HG03565 (cell line): ENCODE results near the gene PDP2.
"Not testable (repeated sequence)": the region's sequence is repeated elsewhere in the genome, so short reads cannot be mapped to it uniquely, and the experiment has no call there.

Experiments
- ATAC-seq: cut with Tn5 transposase; IDR thresholded peaks from one replicate; pipeline ENCODE4 v1.9.1; 2021; ENCODE audit warnings: mild to moderate bottlenecking, moderate library complexity; ENCODE audit not compliant: unreplicated experiment

The PDP2 gene

DNA sequence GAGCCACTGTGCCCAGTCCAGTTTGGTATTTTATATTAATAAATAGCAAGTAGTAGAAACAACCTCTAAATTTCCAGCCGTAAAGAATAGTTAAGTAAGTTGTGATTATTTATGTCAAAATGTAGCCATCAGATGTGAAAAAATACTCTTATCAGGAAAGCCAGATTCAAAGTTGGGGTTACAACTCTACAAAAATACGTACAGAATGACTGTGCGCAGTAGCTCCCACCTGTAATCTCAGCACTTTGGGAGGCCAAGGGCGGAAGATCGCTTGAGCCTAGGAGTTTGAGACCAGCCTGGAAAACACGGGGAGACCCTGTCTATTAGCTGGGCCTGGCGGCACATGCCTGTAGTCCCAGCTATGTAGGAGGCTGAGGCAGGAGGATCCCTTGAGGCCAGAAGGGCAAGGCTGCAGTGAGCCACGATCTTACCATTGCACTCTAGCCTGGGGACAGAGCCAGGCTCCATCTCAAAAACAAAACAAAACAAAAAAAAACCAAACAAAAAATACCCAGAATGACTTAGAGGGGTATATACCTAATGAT lies 1.7 kb downstream of the PDP2 start:
- ATAC-seq, result no peak

DNA sequence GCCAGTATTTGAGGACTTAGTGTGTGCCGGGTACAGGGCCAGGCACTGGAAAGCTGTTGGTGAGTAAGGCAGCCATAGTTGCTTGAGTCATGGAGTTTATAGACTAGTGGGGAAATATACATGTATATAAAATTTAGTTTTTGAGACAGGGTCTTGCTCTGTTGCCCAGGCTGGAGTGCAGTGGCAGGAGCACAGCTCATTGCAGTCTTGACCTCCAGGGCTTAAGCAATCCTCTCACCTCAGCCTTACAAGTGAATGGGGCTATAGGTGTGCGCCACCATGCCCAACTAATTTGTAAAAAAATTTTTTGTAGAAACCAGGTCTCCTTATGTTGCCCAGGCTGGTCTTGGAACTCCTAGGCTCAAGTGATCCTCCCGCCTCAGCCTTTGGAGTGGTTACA lies 2.4 kb downstream of the PDP2 start:
- no peak for ATAC-seq

DNA sequence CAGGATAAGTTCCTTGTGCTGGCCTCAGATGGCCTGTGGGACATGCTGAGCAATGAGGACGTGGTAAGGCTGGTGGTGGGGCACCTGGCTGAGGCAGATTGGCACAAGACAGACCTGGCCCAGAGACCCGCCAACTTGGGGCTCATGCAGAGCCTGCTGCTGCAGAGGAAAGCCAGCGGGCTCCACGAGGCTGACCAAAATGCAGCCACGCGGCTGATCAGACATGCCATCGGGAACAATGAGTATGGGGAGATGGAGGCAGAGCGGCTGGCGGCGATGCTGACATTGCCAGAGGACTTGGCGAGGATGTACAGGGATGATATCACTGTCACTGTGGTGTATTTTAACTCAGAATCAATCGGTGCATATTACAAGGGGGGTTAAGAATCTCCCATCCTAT lies 5.2 kb downstream of the PDP2 start:
- no peak for ATAC-seq

DNA sequence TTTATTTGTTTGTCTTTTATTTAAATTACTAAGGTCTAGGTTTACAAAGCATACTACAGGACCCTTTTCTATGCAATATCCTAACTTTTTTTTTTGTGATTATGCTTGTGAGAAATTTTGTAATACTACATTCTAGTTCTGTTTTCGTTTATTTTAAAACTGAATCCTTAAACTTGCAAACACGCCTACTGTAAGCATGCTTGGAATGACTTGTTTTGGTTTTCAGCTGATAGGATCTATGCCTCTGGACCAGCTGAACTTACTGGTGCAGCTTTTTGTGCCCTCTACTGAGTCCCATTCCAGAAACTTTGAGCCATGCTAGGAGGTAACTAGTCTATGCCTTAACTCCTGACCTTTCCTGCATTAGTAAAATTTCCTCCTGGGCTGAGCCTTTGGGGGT lies 6.0 kb downstream of the PDP2 start:
- ATAC-seq, result no peak

DNA sequence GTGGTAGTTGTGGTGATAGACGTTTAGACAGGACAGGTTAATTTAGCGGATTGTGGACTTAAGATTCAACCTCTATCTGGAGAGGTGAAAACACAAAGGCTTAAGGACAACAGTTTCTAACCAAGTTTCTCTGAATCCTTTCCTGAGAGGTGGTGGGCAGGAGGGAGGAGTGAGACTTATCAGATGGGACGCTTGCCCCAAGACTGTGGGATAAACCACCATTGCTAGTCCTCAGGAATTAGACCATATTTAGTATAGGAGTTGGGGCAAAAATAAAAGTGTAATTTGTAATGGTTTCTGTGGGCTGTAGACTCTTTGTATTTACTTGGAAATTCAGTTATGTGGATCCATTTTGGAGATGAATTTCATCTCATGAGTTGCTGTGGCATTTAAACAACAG lies 6.6 kb downstream of the PDP2 start:
- no peak for ATAC-seq

DNA sequence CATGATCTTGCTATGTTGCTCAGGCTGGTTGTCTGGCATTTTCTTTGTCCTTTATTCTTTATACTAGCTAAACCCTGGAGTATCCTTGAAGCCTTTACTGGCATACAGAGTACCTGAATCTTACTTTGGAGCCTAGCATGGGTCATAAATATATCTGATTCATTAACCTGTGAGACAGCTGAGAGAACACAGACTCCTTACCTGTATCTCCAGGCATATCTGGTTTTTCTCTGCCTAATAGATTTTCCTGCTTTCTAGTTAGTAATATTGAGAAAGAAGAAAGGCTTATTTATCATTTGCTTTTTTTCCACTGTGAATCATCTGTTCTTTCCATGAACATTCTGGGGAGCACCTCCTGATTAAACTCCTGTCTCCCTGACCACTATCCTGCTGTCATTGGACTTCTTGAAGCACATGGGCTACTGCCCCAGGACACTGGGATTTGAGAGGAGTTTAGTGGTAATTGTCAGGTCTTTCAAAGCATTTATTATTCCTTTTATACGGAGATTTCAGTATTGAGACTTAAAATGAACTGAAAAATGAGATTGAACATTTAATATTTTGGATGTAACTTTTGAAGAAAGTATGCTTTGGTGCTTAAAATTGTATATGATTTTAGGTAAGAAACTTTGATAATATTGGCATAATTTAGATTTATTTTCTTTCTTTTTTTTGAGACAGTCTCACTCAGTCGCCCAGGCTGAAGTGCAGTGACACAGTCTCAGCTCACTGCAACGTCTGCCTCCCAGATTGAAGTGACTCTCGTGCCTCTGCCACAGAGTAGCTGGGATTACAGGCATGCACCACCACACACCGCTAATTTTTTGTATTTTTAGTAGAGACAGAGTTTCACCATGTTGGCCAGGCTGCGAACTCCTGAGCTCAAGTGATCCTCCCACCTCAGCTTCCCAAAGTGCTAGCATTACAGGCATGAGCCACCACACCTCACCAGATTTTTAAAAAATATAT lies 8.6 kb downstream of the PDP2 start:
- ATAC-seq, result no peak

DNA sequence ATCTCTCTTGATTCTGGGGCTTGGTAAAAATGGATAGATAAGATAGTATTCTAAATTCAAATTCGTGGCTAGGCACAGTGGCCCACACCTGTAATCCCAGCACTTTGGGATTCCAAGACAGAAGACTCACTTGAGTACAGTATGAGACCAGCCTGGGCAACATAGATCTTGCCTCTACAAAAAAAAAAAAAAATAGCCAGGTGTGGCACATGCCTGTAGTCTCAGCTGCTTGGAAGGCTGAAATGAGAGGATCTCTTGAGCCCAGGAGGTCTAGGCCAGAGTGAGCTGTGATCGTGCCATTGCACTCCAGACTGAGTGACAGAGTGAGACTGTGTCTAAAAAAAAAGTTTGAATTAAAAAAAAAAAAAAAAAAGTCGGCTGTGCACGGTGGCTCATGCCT lies 9.3 kb downstream of the PDP2 start:
- ATAC-seq, result no peak

DNA sequence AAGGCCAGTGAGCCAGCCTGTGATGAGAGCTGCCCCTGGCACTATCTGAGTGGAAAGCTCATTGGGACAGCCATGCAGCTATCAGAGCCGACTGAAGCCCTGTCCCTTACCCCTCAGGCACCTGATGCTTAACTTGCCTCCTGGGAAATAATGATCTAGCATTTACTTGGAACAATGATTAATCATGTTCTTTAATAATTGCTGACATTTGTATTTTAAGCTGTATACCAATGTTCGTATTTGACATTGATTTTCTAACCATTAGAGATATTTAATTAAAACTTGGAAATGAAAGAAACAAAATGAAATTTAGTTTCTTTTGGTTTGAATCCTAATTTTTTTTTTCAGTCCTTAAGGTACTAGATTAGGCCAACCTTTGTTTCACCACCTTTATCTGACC lies 10.5 kb downstream of the PDP2 start:
- ATAC-seq, result no peak

DNA sequence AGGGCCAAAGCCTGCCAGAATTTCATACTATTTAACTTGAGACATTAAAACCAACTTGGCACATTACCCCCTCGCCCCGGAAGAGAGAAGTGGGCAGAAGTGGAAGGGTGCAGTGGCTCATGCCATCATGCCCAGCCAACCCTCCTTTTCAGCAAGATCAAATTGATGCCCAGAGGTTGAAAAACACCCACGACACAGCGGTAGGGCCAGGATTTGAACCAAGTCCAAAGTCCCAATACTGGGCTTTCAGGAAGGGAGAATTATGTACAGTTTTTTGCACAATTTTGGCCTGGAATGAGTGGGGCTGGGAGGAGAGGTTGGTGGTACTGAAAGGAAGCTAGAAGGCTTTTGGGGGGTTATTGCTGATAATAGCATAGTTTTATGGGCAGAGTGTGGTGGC lies 11.0 kb downstream of the PDP2 start:
- no peak for ATAC-seq

DNA sequence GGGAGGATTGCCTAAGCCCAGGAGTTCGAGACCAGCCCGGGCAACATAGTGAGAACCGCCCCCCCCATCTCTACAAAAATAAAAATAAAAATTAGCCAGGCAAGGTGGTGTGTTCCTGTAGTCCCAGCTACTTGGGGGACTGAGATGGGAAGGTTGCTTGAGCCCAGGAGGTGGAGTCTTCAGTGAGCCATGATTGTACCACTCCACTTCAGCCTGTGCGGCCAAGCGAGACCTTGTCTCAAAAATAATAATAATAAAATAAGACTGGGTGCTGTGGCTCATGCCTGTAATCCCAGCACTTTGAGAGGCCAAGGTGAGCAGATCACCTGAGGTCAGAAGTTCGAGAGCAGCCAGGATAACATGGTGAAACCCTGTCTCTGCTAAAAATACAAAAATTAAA lies 11.5 kb downstream of the PDP2 start:
- ATAC-seq, result no peak

DNA sequence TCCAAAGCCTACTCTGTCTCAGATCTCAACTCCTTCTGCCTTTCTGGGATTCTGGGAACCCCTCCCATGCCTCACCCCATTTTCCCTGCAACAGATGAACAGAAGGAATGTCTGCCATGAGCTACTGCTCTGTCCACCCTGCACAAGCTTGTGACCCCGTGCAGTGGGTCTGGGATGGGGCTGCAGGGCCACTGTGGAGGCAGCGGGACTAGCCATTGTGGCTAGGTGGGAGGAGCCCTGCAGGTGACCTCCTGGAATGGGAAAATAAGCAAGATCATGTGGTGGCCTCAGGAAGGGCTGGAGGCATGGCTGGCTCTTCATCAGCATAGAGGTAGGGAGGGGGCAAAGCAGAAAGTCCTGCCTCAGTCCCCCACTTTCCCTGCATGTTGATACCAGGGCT lies 13.7 kb downstream of the PDP2 start:
- ATAC-seq, result no peak

DNA sequence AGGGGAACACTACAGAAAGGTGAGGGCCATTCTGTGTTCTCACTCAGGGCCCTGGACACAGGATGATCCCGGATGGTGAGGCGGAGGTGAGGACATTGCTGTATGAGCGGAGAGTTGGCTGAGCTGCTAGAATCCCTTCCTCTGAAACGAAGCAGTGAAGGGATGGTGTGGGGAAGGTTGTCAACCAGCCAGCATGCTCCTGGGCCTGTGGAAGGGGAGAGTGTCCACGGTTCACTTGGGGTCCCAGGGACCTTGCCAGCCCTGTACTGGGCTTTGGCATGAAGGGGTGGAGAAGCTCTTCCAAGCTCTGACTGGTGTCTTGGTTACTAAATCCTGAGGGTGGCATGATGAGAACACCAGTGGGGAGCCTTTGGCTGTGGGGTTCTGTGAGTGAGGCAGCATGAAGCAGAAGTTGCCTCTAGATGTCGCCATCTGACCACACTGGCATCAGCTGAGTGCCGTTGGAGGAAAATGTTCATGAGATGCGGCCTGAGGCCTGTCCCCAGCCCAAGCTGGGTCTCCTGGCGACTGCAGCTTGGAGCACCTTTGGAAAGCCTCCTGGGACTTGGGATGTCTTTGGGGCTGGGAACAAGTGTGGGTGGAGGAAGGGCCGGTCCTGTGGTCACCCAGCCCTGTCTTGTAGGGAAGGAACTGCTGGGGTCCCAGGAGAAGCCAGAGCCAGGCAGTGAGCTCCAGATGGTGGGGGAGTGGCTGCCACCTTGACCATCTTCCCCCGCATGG lies 14.8 kb downstream of the PDP2 start:
- ATAC-seq, result no peak

DNA sequence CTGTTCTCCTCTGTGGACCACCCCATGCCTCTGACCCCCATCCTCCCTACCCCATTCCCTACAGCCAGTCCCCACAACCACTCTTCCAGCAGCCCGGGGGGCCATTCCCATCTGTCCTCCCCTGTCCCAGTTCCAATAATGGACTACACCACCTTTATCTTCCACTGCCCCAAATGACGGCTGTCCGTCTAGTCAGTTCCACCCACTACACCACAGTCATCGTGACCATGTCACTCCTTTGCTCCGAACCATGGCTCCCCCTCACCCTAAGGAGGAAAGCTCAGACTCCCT lies 15.3 kb downstream of the PDP2 start:
- no peak for ATAC-seq

DNA sequence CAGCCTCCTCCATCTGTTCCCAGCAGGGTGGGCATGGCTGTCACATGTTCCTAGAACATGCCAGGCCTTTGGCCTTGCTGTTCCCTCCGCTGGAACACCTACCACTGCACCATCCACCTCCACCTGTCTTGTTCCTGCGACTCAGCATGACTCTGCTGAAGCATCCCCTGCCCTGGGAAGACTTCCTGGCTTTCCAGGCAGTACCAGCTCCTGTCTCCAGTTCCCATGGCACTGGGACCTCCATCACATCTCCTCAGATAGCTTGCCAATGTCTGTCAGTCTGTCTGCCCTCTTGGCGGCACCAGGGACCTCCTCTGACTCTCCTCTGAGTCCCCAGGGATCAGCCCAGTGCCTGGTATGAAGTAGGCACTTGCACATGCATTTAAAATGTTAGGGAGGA lies 15.7 kb downstream of the PDP2 start:
- no peak for ATAC-seq

DNA sequence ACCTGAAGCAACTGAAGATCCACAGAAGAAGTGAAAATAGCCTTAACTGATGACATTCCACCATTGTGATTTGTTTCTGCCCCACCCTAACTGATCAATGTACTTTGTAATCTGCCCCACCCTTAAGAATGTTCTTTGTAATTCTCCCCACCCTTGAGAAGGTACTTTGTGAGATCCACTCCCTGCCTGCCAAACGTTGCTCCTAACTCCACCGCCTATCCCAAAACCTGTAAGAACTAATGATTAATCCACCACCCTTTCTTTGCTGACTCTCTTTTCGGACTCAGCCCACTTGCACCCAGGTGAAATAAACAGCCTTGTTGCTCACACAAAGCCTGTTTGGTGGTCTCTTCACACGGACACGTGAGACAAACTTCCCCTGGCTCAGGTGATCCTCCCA lies 16.4 kb downstream of the PDP2 start:
- not testable (repeated sequence) for ATAC-seq

DNA sequence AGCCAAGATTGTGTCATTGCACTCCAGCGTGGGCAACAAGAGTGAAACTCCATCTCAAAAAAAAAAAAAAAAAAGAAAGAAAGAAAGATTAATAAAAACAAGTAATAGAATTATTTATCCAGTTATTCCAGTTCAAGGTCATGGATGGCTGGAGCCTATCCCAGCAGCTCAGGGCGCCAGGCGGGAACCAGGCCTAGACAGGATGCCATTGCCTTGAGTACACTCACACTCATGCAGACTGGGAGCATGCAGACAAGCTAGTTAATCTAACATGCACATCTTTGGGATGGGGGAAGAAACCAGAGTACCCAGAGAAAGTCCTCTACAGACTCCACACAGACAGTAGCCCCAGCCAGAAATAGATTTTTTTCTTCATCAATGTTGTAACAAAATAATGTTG lies 17.9 kb downstream of the PDP2 start:
- no peak for ATAC-seq

DNA sequence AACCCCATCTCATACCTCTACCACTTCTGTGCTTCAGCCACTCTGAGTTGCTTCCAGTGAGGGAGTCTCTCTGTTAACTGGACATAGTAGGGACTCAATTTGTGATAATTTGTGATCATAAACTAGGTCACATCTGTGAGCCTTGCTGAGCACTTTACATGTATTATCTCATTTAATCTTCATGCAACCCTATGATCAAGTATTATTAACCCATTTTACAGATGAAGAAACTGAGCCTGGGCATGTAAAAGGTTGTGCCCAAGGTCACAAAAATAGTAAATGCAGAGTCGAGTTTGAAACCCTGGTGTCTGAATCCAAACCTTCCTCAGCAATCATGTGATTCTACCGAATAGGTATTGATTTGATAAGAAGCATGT lies 18.6 kb downstream of the PDP2 start:
- no peak for ATAC-seq

DNA sequence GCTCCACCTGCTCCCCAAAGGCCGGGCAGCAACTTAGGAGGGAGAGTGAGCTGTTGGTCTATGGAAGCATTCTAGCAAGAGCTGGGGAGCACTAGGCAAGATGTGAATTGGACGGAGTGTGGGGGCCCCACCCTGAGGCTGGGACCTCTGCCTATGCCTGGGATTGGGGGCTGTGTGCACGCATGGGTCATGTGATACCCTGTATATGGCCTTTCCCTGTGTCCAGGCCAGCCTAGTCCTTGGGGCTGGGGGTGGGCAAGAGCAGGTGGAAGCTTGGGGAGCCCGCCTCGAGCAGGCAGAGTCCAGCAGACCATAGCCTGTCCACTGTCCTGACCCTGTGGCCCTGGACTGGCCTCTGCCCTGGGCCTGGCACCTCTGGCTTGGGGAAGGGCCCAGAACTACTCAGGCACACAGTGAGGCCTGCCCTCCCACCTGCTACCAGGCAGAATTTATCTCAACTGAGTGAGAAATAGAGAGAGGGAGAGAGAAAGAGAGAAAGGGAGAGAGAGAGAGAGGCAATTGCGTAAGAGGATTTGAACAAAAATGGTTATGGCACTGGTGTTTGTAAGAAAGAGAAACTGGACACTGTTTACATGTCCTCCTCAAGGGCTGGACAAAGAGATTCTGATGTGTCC lies 19.1 kb downstream of the PDP2 start:
- no peak for ATAC-seq

DNA sequence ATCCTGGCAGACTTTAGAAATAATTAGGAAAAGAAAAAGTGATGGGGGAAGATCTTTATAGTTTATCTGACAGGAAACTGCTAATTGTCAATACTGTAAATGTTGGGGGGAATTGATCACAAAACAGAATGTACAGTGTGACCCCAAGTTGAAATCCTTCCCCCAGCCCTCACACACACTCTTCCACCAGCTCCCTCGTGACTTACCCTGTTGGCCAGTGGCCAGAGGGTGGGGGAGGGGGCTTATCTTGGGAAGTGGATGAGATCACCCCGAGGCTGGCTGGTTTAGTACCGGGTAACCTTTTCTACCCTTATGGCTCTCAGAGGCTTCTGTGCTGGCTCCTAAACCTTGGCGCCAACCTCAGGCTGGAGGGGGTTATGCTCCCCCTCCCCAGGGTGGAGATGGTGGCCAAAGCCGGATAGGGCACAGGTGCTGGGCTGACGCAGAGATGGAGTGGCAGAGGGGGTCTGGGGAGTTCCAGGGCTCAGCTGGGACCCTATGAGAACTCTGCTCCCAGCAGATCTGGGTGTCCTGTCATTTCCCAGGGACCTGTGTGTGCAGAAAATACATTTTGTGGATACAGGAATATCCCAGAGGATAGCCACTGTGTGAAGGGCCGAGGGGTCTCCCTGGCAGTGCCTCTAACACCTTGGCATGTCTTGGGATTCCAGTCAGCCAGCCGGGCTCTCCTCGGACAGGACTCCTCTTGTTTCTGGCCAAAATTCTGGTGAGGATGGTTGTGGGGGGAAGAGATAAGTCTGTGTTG lies 19.8 kb downstream of the PDP2 start:
- ATAC-seq, result no peak

DNA sequence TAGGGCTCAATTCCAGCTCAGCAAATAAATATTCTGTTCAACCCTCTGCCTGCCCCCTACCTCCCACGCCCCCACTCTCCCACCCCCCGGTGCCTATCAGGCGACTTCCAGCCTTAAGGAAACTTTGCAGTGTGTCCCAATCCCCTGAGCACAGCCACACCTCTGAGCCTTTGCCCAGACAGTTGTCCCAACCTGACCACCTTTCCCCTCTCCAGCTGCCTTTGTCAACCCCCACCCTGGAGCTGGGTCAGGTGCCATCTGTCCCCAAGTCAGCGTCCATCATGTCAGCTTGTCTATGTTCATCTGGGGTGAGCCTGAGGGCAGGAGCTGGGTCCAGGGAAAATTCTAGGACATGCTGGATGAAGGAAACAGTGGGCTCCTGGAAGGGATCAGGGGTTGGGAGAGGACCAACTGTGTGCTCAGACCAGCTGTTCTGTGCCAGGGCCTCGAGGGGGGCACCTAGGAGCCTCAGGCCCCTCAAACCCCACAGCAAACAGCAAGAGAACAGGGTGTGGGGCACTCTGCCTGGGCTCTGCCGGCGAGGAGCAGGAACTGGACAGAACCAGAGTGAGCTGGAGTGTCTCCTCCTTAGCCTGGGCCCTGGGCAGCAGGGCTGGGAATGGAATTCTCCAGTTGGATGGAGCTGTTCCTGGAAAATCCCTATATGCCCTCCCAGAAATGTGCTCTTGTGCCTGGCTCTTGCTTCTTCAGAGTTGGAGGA lies 20.6 kb downstream of the PDP2 start:
- ATAC-seq, result no peak
